GM18909 (cell line): ENCODE measurements around the gene TMEM174.
A peak's percentile ranks its signal among the peaks of the same experiment; 100 is the strongest.

Experiments
- ATAC-seq: cut with Tn5 transposase; IDR thresholded peaks from one replicate; pipeline ENCODE4 v1.9.1; 2021; ENCODE audit warnings: mild to moderate bottlenecking; ENCODE audit not compliant: unreplicated experiment, poor library complexity

The TMEM174 gene

DNA sequence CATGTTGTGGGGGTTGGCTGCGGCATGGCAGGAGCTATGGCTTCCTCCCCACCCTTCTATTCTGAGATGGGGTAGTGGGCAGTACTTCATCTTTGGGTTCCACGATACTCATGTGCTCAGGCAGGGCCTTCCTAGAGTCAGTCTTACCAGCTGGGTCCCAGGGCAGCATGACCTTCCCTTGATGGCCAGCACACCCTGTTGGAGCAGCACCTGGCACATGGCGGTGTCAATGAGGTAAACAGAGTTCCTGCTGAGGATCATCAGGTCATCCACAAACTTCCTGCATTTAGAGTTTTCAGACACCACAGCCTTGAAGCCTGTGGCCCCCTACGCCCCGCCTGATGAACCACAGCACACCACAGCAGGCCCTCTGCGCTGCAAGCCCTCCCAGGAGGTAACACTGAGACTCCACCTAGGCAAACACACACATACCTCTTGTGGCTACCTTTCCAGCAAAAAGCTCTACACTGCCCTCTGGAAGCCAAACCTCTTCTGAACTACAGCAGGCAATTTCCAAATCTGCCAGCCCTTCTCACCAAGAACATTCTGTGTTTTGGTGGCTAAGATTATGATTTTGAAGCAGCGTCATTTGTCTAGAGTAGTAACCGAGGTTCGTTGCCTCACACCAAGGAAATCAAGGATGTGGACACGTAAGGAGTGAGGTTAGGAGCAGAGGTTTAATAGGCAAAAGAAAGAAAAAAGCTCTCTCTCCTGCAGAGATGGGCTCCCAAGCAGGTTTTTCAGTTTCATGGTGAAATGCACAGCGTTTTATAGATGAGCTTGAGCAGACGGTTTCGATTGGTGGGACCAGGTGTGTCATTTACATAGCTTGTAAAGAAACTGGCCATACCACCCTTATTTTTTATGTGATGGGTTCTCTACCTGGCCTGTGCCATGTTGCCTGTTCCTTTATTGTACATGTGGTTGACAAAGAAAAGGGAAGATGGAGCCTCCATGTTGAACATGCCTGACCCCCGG, 20.3 kb upstream of the TMEM174 start:
- ATAC-seq = no peak

GRCh38 chr5:73153513-73153912, 19.5 kb upstream of the TMEM174 start:
- ATAC-seq = no peak

DNA sequence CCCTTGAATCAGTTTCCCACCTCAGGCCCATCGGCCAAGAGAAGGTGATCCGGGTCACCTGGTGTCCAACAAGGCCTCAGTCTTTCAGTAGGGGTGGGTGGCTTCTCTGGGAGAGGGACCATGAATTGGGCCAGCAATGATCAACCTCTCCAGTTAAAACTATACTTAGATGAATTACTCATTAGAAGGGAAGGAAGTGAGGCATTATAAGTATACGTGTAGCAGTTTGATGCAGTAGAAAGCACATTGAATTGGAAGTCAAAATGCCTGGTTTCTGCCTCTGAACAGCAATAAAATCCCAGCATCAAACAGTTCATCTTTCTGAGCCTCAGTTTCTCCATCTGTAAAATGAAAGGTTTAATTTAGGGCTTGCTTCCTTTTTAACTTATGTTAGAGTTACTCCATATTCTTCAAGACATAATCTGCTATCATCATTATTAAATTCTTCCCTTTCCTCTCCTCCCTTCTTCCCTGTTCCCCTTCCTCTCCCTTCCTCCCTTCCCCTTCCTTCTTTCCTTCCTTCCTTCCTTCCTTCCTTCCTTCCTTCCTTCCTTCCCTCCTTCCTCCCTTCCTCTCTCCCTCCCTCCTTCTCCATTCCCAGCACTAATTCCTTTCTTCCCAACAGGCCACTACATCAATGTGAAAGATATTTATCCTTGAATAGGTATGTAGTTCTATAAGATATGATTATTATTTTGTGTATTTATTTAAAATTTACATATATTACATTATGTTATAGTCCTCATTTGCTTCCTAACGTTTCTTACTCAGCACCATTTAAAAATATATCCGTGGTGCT, 18.6 kb upstream of the TMEM174 start:
- no peak for ATAC-seq

DNA sequence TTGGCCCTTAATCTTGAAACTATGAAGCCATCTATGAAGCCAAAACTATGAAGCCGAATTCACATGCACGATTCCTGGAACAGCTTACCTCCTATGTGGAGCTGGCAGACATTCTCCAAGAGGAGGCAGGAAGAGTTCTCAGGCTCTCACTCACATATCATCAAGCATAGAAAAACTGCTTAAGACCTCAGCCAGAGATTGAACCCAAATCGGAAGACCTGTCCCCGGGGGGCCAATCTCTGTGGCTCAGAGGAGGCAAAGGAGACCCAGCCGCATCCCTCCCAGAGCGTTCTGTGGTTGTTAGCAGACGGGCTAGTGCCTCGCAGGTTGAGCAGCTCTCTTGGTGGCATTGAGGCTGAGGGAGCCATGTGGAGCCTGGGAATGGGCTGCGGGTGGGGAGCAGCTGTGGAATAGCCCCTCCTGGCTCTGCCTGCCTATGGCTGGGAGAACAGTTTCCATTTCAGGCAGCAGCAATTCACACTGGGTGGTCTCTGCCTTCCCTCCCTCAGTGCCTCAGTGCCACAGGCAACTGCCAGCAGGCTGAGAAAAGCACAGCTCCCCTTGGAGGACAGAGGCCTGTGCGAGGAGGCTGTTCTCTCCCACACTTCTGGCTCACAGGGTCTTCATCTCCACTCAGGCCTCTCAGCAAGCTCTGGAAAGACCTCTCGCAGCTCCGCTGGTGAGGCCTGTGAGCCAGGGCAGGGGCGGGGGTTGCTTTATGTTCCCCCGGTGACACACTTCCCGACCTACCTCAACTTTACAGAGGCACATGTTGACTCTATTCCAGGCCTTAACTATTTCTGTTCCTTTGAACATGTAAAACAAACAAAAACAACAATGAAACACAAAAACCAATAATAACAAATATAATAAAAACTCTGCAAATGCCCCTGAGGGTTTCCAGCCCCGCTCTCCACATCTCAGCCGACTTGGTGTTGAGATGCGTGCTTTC, 17.4 kb upstream of the TMEM174 start:
- no peak for ATAC-seq

DNA sequence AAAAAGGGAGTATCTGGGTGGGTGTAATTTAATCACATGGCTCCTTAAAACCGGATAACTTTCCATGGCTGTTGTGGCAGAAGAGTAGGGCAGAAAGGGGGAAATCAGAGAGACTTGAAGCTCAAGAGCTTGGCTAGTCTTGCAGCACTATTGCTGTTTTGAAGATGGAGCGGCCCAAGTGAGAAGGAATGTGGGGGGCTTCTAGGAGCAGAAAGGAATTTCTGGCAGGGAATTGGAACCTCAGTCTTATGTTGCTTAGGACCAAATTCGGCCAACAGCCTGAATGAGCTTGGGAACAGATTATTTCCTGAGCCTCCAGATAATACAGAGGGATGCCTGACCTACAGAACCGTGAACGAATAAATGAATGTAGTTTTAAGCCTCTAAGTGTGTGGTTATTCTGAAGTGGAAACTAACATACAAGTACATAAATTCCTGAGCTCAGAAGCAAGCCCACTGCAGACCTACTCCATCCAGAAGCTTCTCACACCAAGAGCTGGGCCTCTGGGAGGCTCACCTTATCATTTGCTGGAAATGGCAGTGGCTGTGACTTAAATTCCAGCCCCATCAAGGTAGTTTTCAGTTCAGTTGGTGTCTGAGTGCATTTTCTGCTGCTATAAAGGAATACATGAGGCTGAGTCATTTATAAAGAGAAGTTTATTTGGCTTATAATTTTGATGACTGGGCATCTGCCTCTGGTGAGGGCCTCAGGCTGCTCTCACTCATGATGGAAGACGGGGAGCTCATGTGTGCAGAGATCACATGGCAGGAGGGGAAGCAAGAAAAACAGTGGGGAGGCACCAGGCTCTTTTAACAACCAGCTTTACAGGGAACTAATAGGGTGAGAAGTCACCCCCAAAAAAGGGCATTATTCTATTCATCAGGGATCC, 15.3 kb upstream of the TMEM174 start:
- ATAC-seq = no peak

- ATAC-seq = no peak
These were observed 14.7 kb upstream of the TMEM174 start for GRCh38 chr5:73158313-73158712.

DNA sequence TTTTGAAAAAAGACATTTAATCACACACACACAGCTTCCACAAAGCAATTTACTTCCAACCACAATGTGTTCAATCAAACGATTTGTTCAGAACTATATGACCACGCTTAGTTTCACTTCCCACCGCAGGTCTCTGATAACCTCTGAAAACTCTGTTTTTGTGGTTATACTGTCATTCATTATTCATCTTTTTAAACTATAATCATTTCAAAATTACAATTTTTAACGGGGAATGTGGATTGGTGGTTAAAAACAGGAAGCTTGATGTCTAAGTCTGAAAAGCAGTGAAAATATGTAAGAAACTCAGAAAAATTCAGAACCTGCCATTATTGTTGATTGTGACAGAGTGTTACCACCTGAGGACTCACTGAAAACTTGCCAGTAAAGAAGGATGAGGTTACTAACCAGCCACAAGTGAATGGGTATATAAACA, 12.7 kb upstream of the TMEM174 start:
- ATAC-seq = peak; percentile 90

- ATAC-seq = no peak
These were observed 2.5 kb upstream of the TMEM174 start for GRCh38 chr5:73170522-73170921.

- no peak for ATAC-seq
These were observed 1.5 kb upstream of the TMEM174 start for GRCh38 chr5:73171495-73171894.

DNA sequence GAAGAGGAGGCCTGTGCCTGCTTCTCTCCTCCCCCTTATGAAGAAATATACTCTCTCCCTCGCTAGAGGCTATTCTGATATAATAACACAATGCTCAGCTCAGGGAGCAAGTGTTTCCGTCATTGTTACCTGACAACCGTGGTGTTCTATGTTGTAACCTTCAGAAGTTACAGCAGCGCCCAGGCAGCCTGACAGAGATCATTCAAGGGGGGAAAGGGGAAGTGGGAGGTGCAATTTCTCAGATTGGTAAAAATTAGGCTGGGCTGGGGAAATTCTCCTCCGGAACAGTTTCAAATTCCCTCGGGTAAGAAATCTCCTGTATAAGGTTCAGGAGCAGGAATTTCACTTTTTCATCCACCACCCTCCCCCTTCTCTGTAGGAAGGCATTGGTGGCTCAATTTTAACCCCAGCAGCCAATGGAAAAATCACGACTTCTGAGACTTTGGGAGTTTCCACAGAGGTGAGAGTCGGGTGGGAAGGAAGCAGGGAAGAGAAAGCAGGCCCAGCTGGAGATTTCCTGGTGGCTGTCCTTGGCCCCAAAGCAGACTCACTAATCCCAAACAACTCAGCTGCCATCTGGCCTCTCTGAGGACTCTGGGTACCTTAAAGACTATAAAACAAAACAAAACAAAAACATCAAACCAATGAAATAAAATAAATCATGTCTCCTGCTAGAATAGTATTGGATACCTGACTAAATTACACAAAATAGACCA, 1.3 kb downstream of the TMEM174 start:
- ATAC-seq = no peak

GRCh38 chr5:73176250-73176649, 3.3 kb downstream of the TMEM174 start:
- no peak for ATAC-seq

DNA sequence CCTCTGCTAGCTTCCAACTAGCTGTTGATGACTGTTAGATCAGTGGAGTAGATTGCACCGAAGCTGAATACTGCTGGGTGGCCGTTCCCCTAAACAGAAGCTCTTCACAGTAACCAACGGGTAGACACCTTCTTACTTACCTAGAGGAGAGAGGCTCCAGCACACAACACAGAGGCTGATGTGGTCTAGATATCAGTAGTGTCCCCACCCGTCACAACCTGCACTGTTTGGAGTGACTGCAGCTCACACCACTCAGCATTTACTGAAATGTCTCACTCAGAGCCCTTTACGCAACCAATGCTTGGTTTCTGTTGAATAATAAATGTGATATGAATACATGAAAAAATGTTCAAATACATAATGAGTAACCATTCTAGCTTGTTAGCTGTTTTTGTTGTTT, 5.3 kb downstream of the TMEM174 start:
- ATAC-seq = no peak

DNA sequence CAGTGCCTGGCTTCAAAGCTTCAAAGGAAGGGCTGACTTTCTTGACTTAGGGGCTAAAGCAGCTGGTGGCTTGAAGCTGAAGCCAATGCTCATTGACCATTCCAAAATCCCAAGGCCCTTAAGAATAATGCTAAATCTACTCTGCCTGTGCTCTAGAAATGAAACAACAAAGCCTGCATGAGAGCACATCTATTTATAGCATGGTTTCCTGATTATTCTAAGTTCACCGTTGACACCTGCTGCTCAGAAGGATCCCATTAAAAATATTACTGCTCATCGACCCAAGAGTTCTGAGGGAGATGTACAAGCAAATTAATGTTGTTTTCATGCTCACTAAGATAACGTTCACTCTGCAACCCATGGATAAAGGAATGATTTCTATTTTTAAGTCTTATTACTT, 6.7 kb downstream of the TMEM174 start:
- no peak for ATAC-seq

GRCh38 chr5:73180566-73180965, 7.6 kb downstream of the TMEM174 start:
- no peak for ATAC-seq

DNA sequence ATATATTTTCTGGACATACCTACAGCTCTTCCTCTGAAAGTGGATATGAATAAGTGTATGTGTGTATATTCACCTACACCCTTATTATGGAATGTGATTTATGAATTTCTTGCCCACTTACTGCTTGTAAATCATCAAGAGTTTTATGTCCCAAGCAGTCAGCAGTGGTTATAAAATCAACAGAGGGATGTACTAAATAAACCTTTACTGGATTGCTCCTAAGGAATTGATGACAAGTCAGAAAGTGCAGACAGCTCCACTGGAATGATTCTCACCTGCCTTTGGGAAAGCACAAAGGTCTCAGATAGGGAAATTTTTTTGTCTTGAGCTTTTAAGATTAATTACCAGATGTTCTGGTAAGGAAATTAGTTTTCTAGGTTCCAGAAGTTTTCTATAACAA, 9.3 kb downstream of the TMEM174 start:
- no peak for ATAC-seq

- ATAC-seq = no peak
These were observed 10.0 kb downstream of the TMEM174 start for GRCh38 chr5:73183000-73183399.

DNA sequence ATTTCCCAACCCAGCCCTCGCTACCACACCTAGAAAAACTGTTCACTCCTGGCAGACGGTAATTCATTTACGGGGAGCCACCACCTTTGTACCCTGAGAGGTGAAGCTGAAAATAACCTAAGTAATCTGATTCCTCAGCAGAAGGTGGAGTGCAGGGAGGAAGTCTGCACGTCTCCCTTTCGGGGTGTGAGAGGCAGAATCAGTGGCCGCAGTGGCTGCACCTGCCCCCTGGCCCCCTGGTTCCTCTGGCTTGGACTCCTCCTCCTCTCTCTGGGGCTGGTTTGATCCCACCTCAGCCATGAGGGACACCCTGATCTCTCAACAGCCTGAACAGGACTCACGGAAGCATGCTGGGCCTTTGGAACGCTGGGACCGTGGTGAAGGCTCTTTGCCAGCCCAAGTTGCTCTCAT, 10.5 kb downstream of the TMEM174 start:
- no peak for ATAC-seq

- ATAC-seq = no peak
These were observed 14.0 kb downstream of the TMEM174 start for GRCh38 chr5:73186976-73187375.
